ENCODE results near the gene LCK.
A peak's percentile ranks its signal among the peaks of the same experiment; 100 is the strongest.
"Not testable (repeated sequence)": the region's sequence is repeated elsewhere in the genome, so short reads cannot be mapped to it uniquely, and the experiment has no call there.

LCK gene

GRCh38 chr1:32274646-32275340, 23.7 kb downstream of the LCK start:
- no peak for DNase-seq (ENCODE audit: low spot score)

GRCh38 chr1:32275424-32275823, 24.4 kb downstream of the LCK start:
- no peak for DNase-seq (ENCODE audit: low spot score)

- no peak for DNase-seq (ENCODE audit: low spot score)
Observed at GRCh38 chr1:32276032-32276782, 25.1 kb downstream of the LCK start.

- DNase-seq (ENCODE audit: low spot score): not testable (repeated sequence)
Observed at GRCh38 chr1:32284777-32285176, 33.7 kb downstream of the LCK start.

- DNase-seq (ENCODE audit: low spot score): no peak
Observed at GRCh38 chr1:32285658-32286057, 34.6 kb downstream of the LCK start.

GRCh38 chr1:32286763-32287162, 35.7 kb downstream of the LCK start:
- no peak for DNase-seq (ENCODE audit: low spot score)

GRCh38 chr1:32289256-32289655, 38.2 kb downstream of the LCK start:
- DNase-seq (ENCODE audit: low spot score): no peak

- DNase-seq (ENCODE audit: low spot score): no peak
Observed at GRCh38 chr1:32291145-32291707, 40.2 kb downstream of the LCK start.

- DNase-seq (ENCODE audit: low spot score): peak; percentile 98
Observed at GRCh38 chr1:32291708-32292538, 40.9 kb downstream of the LCK start, which contains the start of gene HDAC1. HDAC1 (plus strand) TSS chr1:32292083; CDS start chr1:32292170, 87 bp downstream.

GRCh38 chr1:32298211-32298610, 47.1 kb downstream of the LCK start:
- DNase-seq (ENCODE audit: low spot score): not testable (repeated sequence)

- DNase-seq (ENCODE audit: low spot score): no peak
Observed at GRCh38 chr1:32299327-32299726, 48.3 kb downstream of the LCK start.

- no peak for DNase-seq (ENCODE audit: low spot score)
Observed at GRCh38 chr1:32303358-32303757, 52.3 kb downstream of the LCK start.

GRCh38 chr1:32303997-32304622, 53.0 kb downstream of the LCK start:
- DNase-seq (ENCODE audit: low spot score): no peak

GRCh38 chr1:32305310-32305709, 54.2 kb downstream of the LCK start:
- no peak for DNase-seq (ENCODE audit: low spot score)

GRCh38 chr1:32307324-32307723, 56.3 kb downstream of the LCK start:
- DNase-seq (ENCODE audit: low spot score): no peak

- no peak for DNase-seq (ENCODE audit: low spot score)
Observed at GRCh38 chr1:32309960-32310359, 58.9 kb downstream of the LCK start.

GRCh38 chr1:32311709-32312393, 60.8 kb downstream of the LCK start:
- no peak for DNase-seq (ENCODE audit: low spot score)

- DNase-seq (ENCODE audit: low spot score): no peak
Observed at GRCh38 chr1:32316903-32317277, 65.8 kb downstream of the LCK start.

- DNase-seq (ENCODE audit: low spot score): no peak
Observed at GRCh38 chr1:32318127-32318869, 67.2 kb downstream of the LCK start.

- peak; percentile 35 for DNase-seq (ENCODE audit: low spot score)
Observed at GRCh38 chr1:32321712-32322291, 70.7 kb downstream of the LCK start.

All from activated CD4-positive, alpha-beta T cell treated with anti-CD3 and anti-CD28 coated beads, Interleukin-2, Interleukin-4, amounts not matched to agents 100 ng/mL and 50 ng/mL, durations not matched to agents 16 hours and 8 hours (primary cell).